HG03442 (cell line): ENCODE measurements around the gene RPUSD2.
"Not testable (repeated sequence)": the region's sequence is repeated elsewhere in the genome, so short reads cannot be mapped to it uniquely, and the experiment has no call there.

ENCODE experiments used
- ATAC-seq: cut with Tn5 transposase; IDR thresholded peaks from one replicate; pipeline ENCODE4 v1.9.1; 2021; ENCODE audit warnings: mild to moderate bottlenecking, moderate library complexity; ENCODE audit not compliant: unreplicated experiment

Gene RPUSD2

GRCh38 chr15:40564591-40565332 is 4.3 kb upstream of the RPUSD2 start, which contains the start of gene CCDC32:
CCDC32 (minus strand) TSS chr15:40565042; CDS start chr15:40563015, 2,027 bp downstream.
- ATAC-seq: peak; percentile 92

- ATAC-seq: no peak
These were observed 3.5 kb upstream of the RPUSD2 start for GRCh38 chr15:40565333-40566238.

- no peak for ATAC-seq
These were observed 2.0 kb upstream of the RPUSD2 start for GRCh38 chr15:40567111-40567510.

GRCh38 chr15:40575113-40575512 is 6.0 kb downstream of the RPUSD2 start:
- no peak for ATAC-seq

GRCh38 chr15:40576914-40577313 is 7.8 kb downstream of the RPUSD2 start:
- not testable (repeated sequence) for ATAC-seq

- no peak for ATAC-seq
These were observed 9.8 kb downstream of the RPUSD2 start for GRCh38 chr15:40578892-40579291.

- not testable (repeated sequence) for ATAC-seq
These were observed 12.7 kb downstream of the RPUSD2 start for GRCh38 chr15:40581796-40582195.

GRCh38 chr15:40582726-40583246 is 13.7 kb downstream of the RPUSD2 start:
- ATAC-seq: no peak

GRCh38 chr15:40584191-40584590 is 15.1 kb downstream of the RPUSD2 start:
- ATAC-seq: no peak

GRCh38 chr15:40590667-40591050 is 21.6 kb downstream of the RPUSD2 start:
- ATAC-seq: no peak

- no peak for ATAC-seq
These were observed 22.3 kb downstream of the RPUSD2 start for GRCh38 chr15:40591389-40591788.

GRCh38 chr15:40593165-40593564 is 24.1 kb downstream of the RPUSD2 start:
- no peak for ATAC-seq

GRCh38 chr15:40593588-40594428 is 24.7 kb downstream of the RPUSD2 start, which contains the start of gene KNL1:
KNL1 (plus strand) TSS chr15:40594249; CDS start chr15:40602932, 8,683 bp downstream.
- ATAC-seq: peak; percentile 70

GRCh38 chr15:40594429-40594836 is 25.3 kb downstream of the RPUSD2 start:
- ATAC-seq: peak; percentile 40

GRCh38 chr15:40595219-40595618 is 26.1 kb downstream of the RPUSD2 start:
- no peak for ATAC-seq

GRCh38 chr15:40595773-40596172 is 26.7 kb downstream of the RPUSD2 start:
- ATAC-seq: no peak

- ATAC-seq: no peak
These were observed 27.9 kb downstream of the RPUSD2 start for GRCh38 chr15:40597024-40597423.

- no peak for ATAC-seq
These were observed 29.0 kb downstream of the RPUSD2 start for GRCh38 chr15:40598126-40598525.

GRCh38 chr15:40598672-40599071 is 29.6 kb downstream of the RPUSD2 start:
- no peak for ATAC-seq

- no peak for ATAC-seq
These were observed 31.9 kb downstream of the RPUSD2 start for GRCh38 chr15:40600956-40601355.

- no peak for ATAC-seq
These were observed 34.8 kb downstream of the RPUSD2 start for GRCh38 chr15:40603935-40604334.
